ENCODE data around the gene MPRIP.

The MPRIP gene

DNA sequence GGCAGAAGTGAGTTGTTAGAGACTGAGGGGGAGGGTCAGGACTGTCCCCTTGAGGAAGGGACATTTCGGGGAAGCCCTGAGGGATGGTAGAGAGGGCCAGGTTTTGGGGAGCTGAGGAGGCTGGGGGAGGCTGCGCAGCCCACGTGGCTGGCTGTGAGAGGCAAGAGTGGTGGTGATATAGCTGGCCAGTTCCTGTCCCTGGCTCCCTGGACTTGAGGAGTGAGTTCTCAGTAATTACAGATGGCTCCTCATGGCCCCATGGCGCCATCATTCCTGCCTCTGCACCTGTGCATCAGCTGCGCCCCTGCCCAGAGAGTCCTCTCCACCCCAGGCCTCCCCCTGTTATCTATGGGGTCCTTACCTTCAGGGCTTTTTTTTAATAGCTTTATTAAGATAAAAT is 30.3 kb downstream of the MPRIP start:
- DNase-seq: no peak

DNA sequence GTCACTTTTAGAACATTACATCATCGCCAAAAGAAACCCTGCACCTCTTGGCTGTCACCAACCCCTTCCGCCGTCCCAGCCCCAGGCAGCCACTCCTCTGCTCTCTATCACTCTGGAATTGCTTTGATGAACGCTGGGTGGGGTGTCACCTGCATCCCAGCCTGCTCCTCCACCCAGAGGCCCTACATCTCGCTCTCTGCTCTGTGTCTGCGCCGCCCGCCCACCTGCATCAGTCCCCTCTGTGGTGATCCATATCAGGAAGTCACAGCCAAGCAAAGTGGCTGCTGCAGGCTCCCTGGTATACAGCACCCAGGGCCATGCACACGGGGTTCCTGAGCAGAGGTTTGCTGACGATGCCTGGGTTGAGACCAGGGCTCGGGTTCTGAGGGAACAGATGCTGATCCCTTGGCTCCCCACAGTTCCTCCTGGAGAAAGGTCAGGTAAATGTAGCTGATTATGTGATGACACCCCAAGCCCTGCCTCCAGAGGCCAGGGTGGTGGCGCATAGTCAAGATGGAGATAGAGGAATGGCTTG is 30.8 kb downstream of the MPRIP start:
- no peak for DNase-seq

DNA sequence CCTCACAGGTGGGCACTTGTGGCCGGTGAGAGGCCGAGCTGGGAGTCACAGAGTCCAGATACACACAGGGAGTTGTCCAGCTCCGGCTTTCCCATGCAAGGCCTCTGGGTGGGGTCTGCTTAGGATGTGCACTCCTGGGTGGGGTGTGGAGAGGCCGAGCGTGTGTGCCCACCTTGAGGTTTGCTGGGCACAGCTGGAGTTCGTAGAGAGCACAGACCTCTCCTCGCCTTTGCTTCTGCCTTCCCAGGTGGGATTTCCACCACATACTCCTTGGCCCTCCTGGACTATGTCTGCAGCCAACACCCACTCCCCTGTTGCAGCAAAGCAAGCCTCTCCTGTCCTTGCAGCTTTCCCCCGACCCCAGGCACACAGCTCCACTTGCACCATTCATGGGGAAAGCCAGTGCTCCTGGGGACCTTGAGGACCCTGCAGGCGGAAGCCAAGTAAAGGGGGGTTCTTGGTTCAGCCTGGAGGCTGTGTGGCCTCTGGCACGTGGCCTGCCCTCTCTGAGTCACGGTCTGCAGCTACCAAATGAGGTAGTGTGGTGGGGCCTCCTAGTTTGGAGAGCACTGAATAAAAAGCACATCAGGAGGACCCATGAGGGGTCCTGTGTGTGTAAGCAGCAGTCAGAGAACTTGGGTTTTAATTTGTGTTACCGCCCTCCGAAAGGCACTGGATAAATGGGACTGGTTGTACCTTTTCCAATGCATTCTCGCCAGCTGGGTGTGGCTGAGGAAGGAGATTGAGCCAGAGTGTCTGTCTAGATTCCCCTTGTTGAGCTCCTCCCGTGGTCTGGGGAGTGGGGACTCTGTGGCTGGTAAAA is 31.5 kb downstream of the MPRIP start:
- no peak for DNase-seq

DNA sequence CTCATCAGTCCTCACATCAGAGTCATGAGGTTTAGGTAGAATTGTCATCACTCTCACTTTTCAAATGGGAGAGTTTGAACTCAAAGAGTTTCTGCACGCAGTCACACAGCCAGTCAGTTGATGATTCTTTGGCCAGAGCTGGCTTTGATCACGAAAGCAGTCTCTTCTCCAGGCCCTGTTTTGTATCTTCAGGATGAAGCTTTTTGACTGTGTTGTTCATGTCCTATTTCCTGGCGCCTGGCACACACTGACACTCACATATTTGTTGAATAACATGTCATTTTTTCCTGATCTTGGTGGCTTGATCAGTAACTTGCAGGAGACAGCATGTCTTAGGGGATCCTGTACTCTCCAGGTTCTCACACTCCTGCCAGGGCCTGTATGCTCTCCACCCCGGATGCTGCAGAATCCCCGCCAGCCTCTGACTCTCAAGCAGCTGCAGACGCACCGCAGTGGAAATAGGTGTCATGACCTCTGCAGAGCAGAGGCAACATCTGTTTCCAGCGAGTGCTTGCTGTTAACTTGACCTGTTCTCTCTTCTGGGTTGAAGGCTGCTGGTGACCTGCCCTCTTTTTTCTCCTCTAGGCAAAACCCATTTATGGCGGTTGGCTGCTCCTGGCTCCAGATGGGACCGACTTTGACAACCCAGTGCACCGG is 33.0 kb downstream of the MPRIP start:
- no peak for DNase-seq

DNA sequence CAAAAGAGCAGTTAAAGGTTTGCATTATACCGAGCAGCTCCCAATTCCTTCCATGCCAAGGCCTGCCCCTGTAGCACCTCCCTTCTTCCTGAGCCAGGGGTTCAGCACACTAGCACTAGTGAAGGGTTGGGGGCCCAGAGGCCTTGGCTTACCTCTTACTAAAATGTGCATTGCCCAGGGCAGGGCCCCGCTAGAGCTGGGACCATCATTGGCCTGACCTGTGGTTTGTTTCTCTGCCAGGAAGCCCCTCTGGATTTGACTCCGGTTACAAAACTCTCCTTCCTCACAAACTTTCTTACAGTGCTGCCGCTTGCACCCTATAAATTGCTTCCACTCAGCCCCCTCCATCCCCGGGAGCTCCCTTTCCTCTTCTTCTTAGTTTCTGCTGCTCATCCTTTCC is 33.8 kb downstream of the MPRIP start:
- DNase-seq: no peak

DNA sequence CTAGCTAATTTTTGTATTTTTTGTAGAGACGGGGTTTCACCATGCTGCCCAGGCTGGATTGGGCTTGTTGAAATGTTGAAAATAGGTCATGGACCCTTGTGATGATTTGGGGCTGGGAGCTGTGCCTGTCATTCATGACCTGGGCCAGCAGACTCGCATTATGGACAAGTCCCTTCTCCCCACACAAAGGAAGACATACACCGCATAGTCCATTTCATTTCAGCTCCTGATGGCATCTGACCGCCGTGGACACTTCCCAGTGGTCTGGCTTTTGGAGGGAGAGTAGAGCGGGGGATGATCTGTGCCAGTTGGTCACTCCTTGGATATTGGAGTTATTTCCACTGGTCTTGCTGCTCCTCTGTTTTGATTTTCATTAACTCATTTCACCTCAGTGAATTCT is 34.8 kb downstream of the MPRIP start:
- DNase-seq: no peak

DNA sequence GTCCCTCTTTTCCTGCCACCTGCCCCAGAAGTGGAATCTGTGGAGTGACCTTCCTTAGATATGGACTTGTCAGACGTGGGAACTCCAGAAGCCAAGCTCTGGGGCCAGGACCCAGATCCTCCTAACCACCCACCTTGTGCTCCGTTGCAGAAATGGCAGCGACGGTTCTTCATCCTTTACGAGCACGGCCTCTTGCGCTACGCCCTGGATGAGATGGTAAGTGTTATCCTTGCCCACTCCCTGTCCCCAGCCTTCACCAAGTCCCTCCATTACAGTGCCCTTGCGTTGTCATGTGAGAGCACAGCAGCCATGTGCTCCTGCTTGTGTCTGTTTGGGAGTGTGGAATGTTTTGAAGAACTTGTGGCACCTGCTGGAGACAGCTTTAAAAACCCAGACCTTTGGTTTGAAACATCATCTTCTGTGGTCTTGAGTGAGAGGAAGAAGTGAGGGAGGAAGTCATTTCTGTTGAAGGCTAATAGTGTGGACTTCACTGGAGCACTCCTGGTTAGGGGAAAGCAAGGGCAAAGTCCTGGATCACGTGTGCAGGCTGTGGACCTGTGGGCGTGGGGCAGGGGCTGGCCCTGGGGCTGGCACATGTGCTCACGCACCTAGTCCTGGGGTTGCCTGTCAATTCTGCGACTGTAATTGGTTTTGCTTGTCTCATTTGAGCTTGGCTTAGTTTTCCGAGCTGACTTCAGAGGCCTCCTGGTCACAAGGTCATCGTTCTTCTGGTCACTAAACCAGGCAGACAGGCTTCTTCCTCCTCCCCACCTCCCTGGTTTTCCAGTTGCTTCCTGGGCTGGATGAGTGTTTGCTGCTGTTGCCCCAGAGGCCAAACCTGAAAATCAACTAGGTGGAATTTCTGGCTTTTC is 35.8 kb downstream of the MPRIP start:
- DNase-seq: no peak

DNA sequence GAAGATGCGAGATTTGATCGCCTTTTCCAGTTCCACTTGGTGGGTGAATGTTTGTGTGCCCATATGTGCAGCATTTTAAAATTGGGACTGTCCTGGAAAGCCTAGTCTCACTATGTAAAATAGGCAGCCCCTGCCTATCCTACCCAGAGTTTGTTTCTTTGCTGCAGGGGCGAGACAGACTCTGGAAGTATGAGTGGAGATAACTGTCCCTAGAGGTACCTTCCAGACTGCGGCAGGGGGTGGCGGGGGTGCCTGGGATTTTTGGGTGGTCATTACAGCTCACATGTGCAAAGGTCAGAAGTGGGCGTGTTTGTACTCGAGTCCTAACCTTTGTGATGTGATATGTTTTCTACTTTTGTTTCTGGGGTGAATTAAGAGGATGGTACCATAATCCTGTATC is 36.6 kb downstream of the MPRIP start:
- no peak for DNase-seq

DNA sequence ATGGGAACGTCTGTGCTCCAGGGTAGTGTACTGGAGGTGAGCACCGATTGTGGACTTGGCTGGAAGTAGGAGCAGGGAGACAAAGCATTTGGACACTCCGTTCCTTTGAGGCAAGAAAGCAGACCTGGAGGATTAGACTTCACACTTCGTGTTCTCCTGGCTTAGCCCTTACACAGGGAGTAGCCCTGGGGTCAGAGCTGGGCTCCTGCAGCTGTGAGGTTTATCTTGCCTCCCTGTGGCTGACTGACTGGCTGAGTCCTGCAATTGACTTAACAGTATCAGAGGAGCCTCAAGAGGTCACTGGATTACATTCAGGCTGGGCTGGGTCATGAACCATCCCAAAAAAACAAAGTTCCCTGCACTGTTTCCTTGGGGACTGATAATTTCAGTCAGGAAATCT is 37.1 kb downstream of the MPRIP start:
- no peak for DNase-seq

DNA sequence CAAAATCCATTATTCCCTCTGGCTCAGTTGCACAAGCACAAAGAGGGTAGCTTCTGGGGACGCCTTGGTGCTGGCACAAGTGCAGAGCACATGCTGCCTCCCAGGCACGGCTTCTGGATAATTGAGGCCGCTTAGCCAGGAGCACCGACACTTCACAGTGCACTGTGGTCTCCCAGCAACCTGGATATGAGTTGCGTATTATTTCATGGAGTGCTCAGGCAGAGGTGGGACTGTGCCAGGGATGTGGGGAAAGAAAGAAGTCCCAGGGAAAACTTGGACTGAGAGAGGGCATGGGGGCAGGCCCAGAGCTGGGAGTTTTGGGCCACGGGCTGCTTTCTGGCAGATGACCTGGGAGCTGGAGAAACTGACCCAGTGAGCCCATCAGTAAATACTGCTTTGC is 37.5 kb downstream of the MPRIP start:
- DNase-seq: no peak

DNA sequence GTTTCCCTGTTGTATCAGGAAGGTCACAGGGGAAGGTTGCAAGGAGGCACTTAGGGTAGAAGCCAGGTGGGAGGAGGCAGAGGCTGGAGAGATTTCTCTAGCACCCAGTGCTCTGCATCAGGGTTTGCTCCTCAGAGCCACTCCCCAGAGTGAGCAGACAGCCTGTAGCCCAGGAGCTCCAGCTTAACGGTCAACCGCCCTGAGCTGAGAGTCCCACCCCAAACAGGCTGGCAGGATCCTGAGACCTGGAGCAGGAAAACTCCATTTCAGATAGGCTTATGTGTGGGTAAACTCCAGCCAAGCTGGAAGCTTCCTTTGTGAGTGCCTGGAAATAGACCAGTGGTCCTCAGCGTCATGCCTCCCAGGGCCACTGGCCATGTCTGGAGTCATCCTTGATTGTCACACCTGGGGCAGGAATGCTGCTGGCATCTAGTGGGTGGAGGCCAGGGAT is 37.9 kb downstream of the MPRIP start:
- no peak for DNase-seq

DNA sequence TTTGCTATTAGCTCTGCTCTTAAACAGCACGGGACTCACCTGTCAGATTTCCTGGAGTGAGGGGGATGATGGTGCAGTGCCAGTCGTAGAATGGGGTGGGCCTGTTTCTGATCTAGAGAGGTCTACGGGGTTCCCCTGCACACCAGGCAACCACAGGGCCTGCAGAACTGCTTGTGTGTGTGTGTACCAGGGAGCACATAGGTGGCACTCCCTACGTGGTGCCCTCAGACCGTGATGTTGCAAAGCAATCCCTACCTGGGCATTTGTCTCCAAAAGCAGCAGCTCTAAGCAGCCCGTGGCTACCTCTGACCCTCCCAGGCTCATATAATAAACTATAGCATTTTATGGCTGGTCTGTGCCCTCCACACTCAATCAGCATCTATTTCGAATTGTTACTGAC is 38.5 kb downstream of the MPRIP start:
- no peak for DNase-seq

DNA sequence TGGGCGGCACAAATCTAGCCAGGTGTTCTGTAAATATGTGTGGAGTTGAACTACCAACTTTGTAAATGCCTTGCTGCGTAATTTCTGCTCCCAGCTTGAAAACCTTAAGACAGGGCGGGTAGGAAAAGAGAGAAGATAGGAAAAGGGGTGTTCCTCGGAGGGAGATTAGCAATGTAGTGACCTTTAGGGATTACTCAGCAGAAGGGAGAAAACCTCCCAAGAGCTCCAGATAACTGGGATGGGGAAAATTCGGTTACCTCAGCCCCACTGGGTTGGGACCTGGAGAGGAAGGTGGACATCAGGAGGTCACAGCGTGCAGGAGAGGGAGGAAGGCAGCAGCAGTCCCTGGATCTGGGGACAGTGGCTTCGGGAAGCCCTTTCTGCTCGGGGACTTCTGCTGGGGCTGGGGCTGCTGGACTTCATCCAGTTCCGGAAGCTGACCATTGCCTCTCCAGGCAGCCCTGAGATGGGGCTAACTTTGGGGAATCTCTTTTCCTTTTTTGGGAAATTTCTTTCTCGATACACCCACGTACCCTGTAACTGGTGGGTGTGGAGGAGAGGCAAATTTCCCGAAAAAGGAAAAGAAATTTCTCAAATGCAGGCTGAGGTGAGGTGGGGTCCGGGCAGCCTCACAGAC is 39.2 kb downstream of the MPRIP start:
- DNase-seq: no peak

DNA sequence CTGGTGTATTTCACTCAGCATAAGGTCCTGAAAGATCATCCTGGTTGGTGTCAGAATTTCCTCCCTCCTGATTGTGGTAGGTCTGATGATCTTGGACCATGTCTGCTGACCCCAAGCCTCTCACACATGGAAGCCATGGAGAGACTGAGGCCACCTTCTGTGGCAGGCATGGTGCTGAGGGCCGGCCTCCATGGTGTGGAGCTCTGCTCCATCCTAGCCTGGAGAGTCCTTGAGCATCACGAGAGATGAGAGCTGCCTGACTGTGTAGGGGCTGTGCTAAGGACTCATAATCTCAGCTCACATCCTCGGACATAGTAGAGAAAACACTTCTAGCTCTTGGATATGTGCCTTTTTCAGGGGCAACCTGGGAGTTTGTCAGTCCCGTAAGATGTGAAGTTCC is 40.6 kb downstream of the MPRIP start:
- DNase-seq: no peak

DNA sequence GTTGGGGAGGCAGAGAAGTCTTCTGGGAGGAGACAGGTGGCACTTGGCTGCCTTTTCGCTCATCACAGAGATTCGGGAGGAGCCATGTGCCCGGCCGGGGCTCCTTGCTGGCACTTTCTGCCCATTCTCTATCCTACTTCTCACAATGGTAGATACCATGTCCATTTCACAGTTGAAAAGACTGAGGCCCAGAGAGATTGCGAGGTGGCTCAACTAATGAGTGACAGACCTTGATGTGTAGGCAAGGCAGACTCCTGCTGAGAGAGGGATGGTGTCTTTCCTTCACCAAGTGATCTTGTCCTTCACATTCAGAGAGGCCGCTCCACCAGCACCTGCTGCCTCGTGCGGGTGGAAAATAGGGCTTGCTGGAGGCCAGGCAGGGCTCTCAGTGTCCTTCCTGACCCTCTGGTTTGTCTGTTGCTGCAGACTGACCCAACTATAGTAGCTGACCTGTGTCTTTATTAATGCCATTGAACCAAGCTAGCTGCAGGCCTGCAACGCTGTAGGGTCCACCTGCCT is 42.1 kb downstream of the MPRIP start:
- no peak for DNase-seq

DNA sequence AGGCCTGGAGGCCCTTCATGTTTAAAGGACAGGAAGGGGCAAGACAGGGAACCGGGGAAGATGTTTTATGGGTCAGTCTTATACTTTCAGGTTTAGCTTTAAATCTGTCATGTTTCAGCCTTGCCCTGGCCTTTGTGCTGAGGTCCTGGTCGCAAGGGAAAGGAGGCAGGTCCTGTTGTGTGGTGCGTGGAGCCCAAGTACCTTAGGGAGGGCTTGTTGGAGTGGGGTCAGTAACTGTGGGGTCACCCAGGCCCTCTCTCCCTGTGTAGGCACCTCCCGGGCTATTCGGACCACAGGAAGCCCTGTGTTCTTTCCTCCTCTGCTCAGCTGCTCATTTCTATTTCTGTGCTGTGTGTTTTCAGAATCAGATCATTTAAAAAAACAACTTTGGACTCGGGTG is 42.7 kb downstream of the MPRIP start:
- no peak for DNase-seq

DNA sequence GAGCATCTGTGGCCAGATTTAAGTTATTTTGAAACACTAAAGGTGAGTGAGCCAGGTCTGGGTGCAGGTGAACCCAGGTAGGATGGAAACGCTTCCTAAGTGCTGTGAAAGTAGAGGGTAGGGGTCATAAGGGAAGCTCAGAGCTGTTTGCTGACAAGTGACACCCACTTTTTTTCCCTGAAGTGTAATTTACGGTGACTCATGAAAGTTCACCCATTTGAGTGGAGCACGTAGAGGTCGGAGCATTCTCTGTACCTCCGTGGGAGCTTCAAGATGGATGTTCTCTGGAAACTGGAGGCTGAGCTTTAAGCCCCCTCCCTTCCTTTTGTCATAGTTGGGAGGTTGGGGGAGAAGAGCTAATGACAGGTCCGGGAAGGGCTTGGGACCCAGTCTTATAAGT is 44.3 kb downstream of the MPRIP start:
- DNase-seq: no peak

DNA sequence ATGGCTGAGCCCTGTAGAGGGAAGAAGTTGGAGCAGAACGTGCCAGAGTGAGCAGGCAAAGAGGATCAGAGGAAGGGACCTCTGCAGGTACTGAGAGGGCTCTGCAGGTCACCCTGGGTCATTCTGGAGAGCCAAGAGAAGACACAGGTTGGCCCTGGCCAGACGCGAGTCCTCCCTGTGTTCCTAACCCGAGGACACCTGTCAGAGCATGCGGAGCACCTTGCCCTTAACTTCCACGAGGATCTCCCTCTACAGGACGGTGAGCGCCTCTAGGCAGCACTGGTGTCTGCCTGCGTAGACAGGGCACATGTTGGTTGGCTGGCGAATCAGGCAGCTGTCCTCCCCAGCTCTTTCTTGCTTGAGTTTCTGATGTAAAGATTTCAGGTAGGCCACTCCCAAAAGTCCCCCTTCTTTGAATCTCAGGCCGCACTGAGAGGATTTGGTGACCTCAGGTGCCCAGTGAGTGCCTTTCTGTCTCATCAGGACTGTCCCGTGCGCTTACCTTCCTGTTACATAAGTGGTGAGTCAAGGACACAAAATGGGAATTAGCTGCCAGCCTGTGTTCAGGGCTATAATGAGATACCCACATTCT is 45.3 kb downstream of the MPRIP start:
- no peak for DNase-seq

DNA sequence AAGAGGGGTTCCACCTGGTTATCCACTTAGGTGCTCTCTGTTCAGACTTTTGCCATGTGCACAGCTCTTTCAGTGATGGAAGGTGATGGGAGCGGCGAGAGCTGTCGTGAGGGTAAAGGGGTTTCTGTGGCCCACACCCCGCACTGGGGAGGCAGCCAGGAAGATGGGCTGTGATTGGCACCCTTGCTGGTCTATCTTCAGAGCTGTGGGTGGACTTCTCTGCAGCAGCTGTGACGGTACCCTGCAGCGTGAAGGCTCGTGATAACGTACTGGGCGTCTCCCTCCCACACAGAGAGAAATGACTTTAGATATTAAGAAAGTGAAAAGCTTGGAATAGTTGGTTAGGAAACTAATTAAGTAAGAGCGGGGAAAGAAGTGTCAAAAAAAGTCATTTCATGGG is 45.8 kb downstream of the MPRIP start:
- no peak for DNase-seq

DNA sequence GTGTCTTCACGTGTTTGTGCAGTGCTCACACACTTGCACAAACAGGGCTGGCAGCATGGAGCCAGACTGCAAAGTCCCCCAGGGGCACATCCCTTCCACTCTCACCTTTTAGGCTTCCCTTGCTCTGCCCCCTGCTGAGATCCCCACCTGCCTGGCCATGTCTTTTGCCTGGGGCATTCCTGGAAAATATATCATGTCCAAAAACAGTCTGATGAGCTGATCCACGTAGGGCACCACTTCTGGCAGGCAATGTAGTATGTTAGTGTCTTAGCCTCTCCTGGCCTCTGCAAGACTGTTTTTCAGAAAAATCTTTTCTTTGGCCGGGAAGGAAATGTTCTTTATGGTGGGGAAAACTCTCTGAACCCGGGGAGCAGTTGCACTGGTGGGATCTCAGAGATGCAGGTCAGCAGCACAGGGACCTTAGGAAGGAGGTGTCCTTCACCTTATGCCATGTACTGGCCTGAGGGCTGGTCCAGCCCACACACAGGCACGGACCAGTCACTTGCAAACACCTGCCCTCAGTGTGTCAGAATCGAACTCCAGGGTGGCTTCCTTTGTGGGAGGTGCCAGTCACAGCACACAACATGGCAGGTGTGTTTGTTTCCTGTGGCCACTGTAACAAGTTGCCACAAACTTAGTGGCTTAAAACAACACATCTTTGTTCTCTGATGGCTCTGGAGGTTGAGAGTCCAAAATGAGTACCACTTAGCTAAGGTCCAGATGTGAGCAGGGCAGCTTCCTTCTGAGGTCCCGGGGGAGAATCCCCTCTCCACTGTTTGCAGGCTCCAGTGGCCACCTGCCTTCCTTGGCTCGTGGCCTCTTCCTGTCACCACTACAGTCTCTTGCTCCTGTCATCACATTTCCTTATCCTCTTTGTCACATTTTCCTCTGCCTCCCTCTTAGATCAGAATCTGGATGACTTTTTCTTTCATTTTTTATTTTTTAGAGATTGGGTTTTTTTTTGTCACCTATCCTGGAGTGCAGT is 46.6 kb downstream of the MPRIP start:
- DNase-seq: peak in 1 of 2 experiments; percentile 30
